HG02852 (cell line): ENCODE measurements around the gene FOXF1.

Source experiments
- ATAC-seq: cut with Tn5 transposase; IDR thresholded peaks from one replicate; pipeline ENCODE4 v1.9.1; 2021; ENCODE audit warnings: mild to moderate bottlenecking, moderate library complexity; ENCODE audit not compliant: unreplicated experiment

FOXF1 gene

GRCh38 chr16:86492267-86492960 is 17.9 kb upstream of the FOXF1 start:
- ATAC-seq: no peak

- no peak for ATAC-seq
These were observed 17.2 kb upstream of the FOXF1 start for GRCh38 chr16:86492961-86493629.

- no peak for ATAC-seq
These were observed 16.2 kb upstream of the FOXF1 start for GRCh38 chr16:86494039-86494564.

GRCh38 chr16:86494565-86495356 is 15.6 kb upstream of the FOXF1 start:
- no peak for ATAC-seq

GRCh38 chr16:86495357-86495701 is 15.0 kb upstream of the FOXF1 start:
- ATAC-seq: no peak

GRCh38 chr16:86495756-86496261 is 14.5 kb upstream of the FOXF1 start:
- no peak for ATAC-seq

- ATAC-seq: no peak
These were observed 13.9 kb upstream of the FOXF1 start for GRCh38 chr16:86496262-86496928.

- no peak for ATAC-seq
These were observed 13.3 kb upstream of the FOXF1 start for GRCh38 chr16:86496929-86497461.

GRCh38 chr16:86497551-86498021 is 12.7 kb upstream of the FOXF1 start:
- no peak for ATAC-seq

GRCh38 chr16:86498155-86498670 is 12.1 kb upstream of the FOXF1 start:
- ATAC-seq: no peak

- no peak for ATAC-seq
These were observed 11.5 kb upstream of the FOXF1 start for GRCh38 chr16:86498671-86499439.

- ATAC-seq: no peak
These were observed 10.9 kb upstream of the FOXF1 start for GRCh38 chr16:86499440-86499786.

GRCh38 chr16:86499889-86500707 is 10.2 kb upstream of the FOXF1 start:
- no peak for ATAC-seq

GRCh38 chr16:86500708-86501510 is 9.4 kb upstream of the FOXF1 start:
- no peak for ATAC-seq

GRCh38 chr16:86501989-86502855 is 8.1 kb upstream of the FOXF1 start:
- ATAC-seq: no peak

- no peak for ATAC-seq
These were observed 7.2 kb upstream of the FOXF1 start for GRCh38 chr16:86502856-86503748.
